Natural killer cell (primary cell): ENCODE results near the gene ATXN1. TPM values are rescaled to one million over a fixed set of nuclear protein-coding genes. Genes with fewer than 3 reads are reported as not detected.

ENCODE experiments used
- ATAC-seq, 3 donors: fragments of 150-1000 bp in 2 of 3; fragments of 200-7000 bp in 1 of 3; cut with Tn5 transposase; 1 replicate in 1 of 3; 2 replicates in 2 of 3; pipeline ENCODE4 v1.10.0; 2021; ENCODE audit warnings: mild to moderate bottlenecking in 2 of 3, moderate library complexity in 2 of 3
- DNase-seq, 2 donors: peaks; one replicate each; pipeline versions ENCODE4 v3.0.0 to v3.0.0-alpha.2; 2013 to 2021; ENCODE audit warnings: mixed read lengths in 1 of 2
- H3K27ac ChIP-seq: one replicate; pipeline ENCODE4 v1.5.1; 2013; ENCODE audit warnings: mild to moderate bottlenecking, low read length
- H3K27me3 ChIP-seq: one replicate; pipeline ENCODE4 v1.6.1; 2013; ENCODE audit warnings: low read length; ENCODE audit not compliant: control insufficient read depth, insufficient read depth
- H3K36me3 ChIP-seq: one replicate; pipeline ENCODE4 v1.6.1; 2013; ENCODE audit warnings: low read length; ENCODE audit not compliant: control insufficient read depth, insufficient read depth
- H3K4me1 ChIP-seq: one replicate; pipeline ENCODE4 v1.6.1; 2013; ENCODE audit warnings: low read length; ENCODE audit not compliant: control insufficient read depth, insufficient read depth
- H3K4me3 ChIP-seq: one replicate; pipeline ENCODE4 v1.5.1; 2013; ENCODE audit warnings: low read length
- H3K9me3 ChIP-seq: one replicate; pipeline ENCODE4 v1.6.1; 2013; ENCODE audit warnings: low read length; ENCODE audit not compliant: control insufficient read depth, insufficient read depth
- H3K27ac Mint-ChIP-seq, 2 donors: one replicate each; pipeline ENCODE4 v1.8.0; 2022; ENCODE audit warnings: mild to moderate bottlenecking in 2 of 2, mixed read lengths in 2 of 2, moderate library complexity in 1 of 2
- H3K27me3 Mint-ChIP-seq, 2 donors: one replicate each; pipeline ENCODE4 v1.8.0; 2022; ENCODE audit warnings: low read depth in 2 of 2, mixed read lengths in 2 of 2
- H3K36me3 Mint-ChIP-seq: one replicate; pipeline ENCODE4 v1.8.0; 2022; ENCODE audit warnings: mixed read lengths
- H3K4me1 Mint-ChIP-seq, 2 donors: one replicate each; pipeline ENCODE4 v1.8.0; 2022; ENCODE audit warnings: mixed read lengths in 2 of 2
- H3K4me3 Mint-ChIP-seq: one replicate; pipeline ENCODE4 v1.8.0; 2022; ENCODE audit warnings: mild to moderate bottlenecking, moderate library complexity, mixed read lengths
- H3K9me3 Mint-ChIP-seq, 2 donors: one replicate each; pipeline ENCODE4 v1.8.0; 2022; ENCODE audit warnings: mixed read lengths in 2 of 2
- CTCF ChIP-seq: fragments of 200-600 bp; IDR thresholded peaks from one replicate; pipeline ENCODE4 v1.8.0; 2022; ENCODE audit warnings: antibody characterized with exemption
- WGBS: methylation state at CpG from one replicate; pipeline ENCODE4 v1.1.7; 2013; ENCODE audit warnings: missing lambda C conversion rate; ENCODE audit not compliant: insufficient coverage; 5-methylcytosine and 5-hydroxymethylcytosine counted together
- intact Hi-C: fragments of 100-400 bp; cut with micrococcal nuclease; formaldehyde crosslinking; loops from one replicate; pipeline ENCODE4 v1.14.2; 2022
- total RNA-seq, 4 donors: library from RNA; stranded (reverse); fragments of 120-200 nt in 1 of 4; gene quantifications; one replicate each; pipeline versions ENCODE4 v1.2.3 to v1.2.4, GENCODE V29; 2013 to 2022

Gene ATXN1
- total RNA-seq, 3 donors from 2014 or later (not counting 1 experiment from before 2014, with no cell fraction given), result 90.4 to 120 (median 97.9) TPM

DNA sequence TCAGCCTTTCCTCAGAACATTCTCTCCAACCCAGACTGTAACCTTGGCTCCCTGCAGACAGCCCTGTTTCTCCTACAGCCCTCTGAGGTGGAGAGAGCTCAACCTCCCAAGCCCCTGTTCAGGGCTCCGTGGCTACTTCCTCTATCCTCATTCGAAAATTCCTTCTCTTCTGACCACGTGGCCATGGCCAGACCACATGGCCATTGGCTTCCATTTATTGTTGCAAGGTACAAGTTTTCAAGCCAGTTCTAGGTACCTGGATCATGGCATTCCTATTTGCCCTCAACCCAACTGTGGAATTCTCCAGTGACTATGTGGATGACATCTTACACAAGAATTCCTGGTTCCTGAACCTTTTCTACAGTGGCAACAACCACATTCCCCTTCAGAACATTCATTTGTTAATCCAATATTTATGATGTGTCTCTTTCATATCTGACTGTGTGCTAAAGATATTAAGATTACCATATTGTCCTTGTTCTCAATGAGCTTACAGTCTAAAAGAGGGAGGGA, 361.0 kb downstream of the ATXN1 start:
- H3K27me3 Mint-ChIP-seq, result no peaks in the 10 kb centered on the region
- H3K4me1 Mint-ChIP-seq, result peaks cover 23 to 25% of the 10 kb centered on the region in 2 donors
- H3K9me3 Mint-ChIP-seq, result no peaks in the 10 kb centered on the region
- Histone ChIP-seq H3K36me3 (no peaks in the 10 kb centered on the region), H3K27me3 (no peaks in the 10 kb centered on the region), H3K4me3 (no peak overlapping the region), H3K4me1 (peaks cover 6% of the 10 kb centered on the region), H3K27ac (no peak overlapping the region), H3K9me3 (no peaks in the 10 kb centered on the region)
- no peak overlapping the region for H3K4me3 Mint-ChIP-seq
- intact Hi-C loops, result no loop called here
- DNase-seq (no peak), ATAC-seq (no peak)
- H3K27ac Mint-ChIP-seq, result no peak overlapping the region
- no peak for TF ChIP-seq CTCF
- H3K36me3 Mint-ChIP-seq, result no peaks in the 10 kb centered on the region
- 89% methylated on average over 3 of the region's 3 CpGs for WGBS

DNA sequence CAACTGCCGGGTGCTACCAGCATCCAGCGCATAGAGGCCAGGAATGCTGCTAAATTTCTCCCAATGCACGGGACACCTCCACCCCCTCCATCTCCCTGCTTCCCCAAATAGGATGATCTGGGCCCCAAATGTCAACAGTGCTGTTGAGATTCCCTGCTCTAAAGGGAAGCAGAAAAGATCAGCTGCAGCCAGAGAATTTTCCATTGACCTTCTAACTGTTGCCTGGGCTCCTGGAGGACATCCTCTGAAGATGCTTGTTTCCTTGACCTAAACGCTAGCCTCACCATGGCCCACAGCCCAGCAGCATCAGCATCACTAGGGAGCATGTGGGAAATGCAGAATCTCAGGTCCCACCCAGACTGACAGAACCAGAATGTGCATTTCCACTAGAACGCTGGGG, 361.6 kb downstream of the ATXN1 start:
- peaks cover 19% of the 10 kb centered on the region in 2 donors for H3K4me1 Mint-ChIP-seq
- no peak overlapping the region for H3K4me3 Mint-ChIP-seq
- intact Hi-C loops, result no loop called here
- H3K27ac ChIP-seq, result no peak overlapping the region
- ATAC-seq, result no peak
- H3K36me3 ChIP-seq, result no peaks in the 10 kb centered on the region
- H3K27me3 Mint-ChIP-seq, result no peaks in the 10 kb centered on the region
- TF ChIP-seq CTCF, result no peak
- no peaks in the 10 kb centered on the region for H3K9me3 Mint-ChIP-seq
- H3K27me3 ChIP-seq, result no peaks in the 10 kb centered on the region
- DNase-seq, result no peak
- no peaks in the 10 kb centered on the region for H3K9me3 ChIP-seq
- H3K36me3 Mint-ChIP-seq, result no peaks in the 10 kb centered on the region
- WGBS, result 95% methylated on average over 5 of the region's 5 CpGs
- H3K4me1 ChIP-seq, result peaks cover 6% of the 10 kb centered on the region
- H3K4me3 ChIP-seq, result no peak overlapping the region
- H3K27ac Mint-ChIP-seq, result no peak overlapping the region

DNA sequence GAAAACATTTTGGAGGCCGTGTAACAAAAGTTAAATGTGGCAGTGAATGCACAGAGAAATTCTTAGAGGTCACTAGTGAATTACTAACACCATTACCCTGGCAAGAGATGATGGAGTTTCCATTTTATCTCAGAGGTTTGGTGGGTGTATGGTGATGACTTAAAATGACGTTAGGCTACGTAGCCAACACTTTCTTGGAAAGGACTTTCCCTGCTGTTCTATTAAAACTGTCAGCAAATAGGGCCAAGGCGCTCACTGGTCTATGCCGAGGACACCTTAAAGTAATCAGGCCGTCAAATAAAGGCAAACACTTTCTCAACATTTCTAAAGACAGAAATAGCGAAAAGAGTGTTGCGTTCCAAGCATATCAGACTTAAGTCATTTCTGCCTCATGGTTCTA, 362.1 kb downstream of the ATXN1 start:
- Histone ChIP-seq H3K27me3 (no peaks in the 10 kb centered on the region), H3K36me3 (no peaks in the 10 kb centered on the region), H3K4me1 (peaks cover under 1% of the 10 kb centered on the region), H3K9me3 (no peaks in the 10 kb centered on the region), H3K4me3 (no peak overlapping the region), H3K27ac (no peak overlapping the region)
- H3K4me1 Mint-ChIP-seq, result peaks cover 13 to 14% of the 10 kb centered on the region in 2 donors
- TF ChIP-seq CTCF, result no peak
- no peaks in the 10 kb centered on the region for H3K36me3 Mint-ChIP-seq
- WGBS, result 82% methylated on average over 8 of the region's 8 CpGs
- no peak for DNase-seq
- no peak overlapping the region for H3K27ac Mint-ChIP-seq
- ATAC-seq, result no peak
- no peak overlapping the region for H3K4me3 Mint-ChIP-seq
- H3K27me3 Mint-ChIP-seq, result no peaks in the 10 kb centered on the region
- intact Hi-C loops, result no loop called here
- H3K9me3 Mint-ChIP-seq, result no peaks in the 10 kb centered on the region

DNA sequence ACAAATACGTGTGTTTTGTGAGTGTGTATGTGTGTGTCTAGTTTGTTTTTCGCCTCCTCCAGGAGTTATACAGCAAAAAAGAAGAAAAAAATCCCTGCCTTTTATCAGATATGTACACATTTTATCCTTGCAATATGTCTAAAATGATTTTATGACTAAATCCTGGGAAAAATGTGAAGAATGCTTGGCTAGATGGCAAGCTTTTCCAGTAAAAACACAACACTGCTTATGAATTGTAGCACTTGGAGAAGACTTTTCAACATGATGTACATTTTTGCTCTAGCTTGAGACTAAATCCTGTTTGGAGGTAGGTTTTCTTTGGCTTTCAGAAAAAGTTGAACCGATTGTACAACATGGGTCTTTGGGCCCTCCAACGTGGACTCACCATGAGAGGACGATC, 362.7 kb downstream of the ATXN1 start:
- H3K4me1 Mint-ChIP-seq, result peaks cover 7 to 9% of the 10 kb centered on the region in 2 donors
- WGBS, result 98% methylated on average over 3 of the region's 5 CpGs
- no peaks in the 10 kb centered on the region for H3K36me3 Mint-ChIP-seq
- H3K4me3 Mint-ChIP-seq, result no peak overlapping the region
- Histone ChIP-seq H3K27me3 (no peaks in the 10 kb centered on the region), H3K4me3 (no peak overlapping the region), H3K4me1 (no peaks in the 10 kb centered on the region), H3K9me3 (no peaks in the 10 kb centered on the region), H3K27ac (no peak overlapping the region), H3K36me3 (no peaks in the 10 kb centered on the region)
- H3K9me3 Mint-ChIP-seq, result no peaks in the 10 kb centered on the region
- ATAC-seq (no peak), DNase-seq (no peak)
- no peaks in the 10 kb centered on the region for H3K27me3 Mint-ChIP-seq
- no peak for TF ChIP-seq CTCF
- no peak overlapping the region for H3K27ac Mint-ChIP-seq
- intact Hi-C loops, result no loop called here
